HK-2 (cell line): ENCODE measurements around the gene UQCRH.
"Not testable (repeated sequence)": the region's sequence is repeated elsewhere in the genome, so short reads cannot be mapped to it uniquely, and the experiment has no call there.

Experiments used
- DNase-seq: peaks from one replicate; pipeline ENCODE4 v3.0.0-alpha.2; 2018; ENCODE audit not compliant: unreplicated experiment

Gene UQCRH

GRCh38 chr1:46300673-46301405 is 2.7 kb upstream of the UQCRH start:
- DNase-seq = no peak

DNA sequence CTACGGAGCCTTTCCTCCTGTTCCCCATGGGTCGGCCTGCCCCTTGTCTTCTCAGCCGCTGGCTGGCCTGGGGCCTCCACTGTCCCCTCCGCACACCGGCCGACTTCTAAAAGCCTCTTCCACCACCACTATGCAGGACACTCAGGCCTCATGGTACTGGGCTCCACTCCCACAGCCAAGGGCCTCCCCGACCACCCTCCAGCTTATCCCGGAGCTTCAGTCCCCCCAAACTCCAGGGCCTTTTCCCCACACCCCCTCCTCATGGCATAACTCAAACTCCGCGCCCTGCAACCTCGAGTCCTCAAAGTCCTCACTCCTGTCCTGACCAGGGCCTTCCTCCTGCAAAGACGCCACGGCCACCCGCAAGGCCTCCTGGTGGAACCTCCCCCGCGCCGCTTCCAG is 2.1 kb upstream of the UQCRH start:
- no peak for DNase-seq

DNA sequence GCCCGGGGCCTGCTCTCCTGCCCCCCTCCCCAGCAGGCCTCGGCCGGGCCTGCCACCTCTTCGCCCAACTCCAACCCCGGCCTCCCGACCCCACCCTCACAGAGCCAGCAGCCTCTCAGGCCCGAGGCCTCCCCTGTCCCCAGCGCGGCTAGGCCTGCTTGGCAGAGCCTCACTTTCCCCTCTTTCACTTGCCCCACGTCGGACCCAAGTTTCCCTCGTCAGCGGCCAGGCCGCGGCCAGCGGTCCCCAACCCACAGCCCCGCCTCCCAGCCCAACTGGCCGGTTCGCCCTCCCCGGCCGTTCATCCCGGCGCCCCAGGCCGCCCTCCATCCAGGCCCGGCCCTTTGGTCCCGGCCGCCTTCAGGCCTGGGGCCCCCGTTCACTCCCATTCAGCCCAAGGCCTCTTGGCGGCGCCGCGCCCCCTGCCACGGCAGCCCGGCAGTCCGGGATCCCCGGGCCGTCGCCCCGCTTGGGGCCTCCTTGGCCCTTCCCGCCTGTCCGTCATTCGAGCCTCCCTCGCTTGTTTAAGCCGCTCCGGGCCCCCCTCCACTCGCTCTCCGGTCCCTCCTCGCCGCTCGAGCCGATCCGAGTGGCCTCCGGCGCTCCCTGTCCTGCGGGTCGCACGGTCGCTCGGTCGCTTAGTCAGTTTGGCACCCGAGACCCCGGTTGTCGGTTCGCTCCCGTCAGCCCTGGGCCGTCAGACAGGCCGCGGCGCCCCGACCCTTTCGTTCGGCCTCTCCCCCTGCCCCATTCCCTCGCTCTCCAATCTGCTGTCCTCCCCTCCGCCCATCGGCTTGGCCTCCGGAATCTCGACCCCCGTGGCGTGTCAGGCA is 1.5 kb upstream of the UQCRH start:
- DNase-seq = peak; percentile 67

GRCh38 chr1:46302641-46303037 is 859 bp upstream of the UQCRH start:
- DNase-seq = peak; percentile 55

- DNase-seq = no peak
Observed at GRCh38 chr1:46303872-46304326, 401 bp downstream of the UQCRH start.

GRCh38 chr1:46306159-46306530 is 2.6 kb downstream of the UQCRH start:
- DNase-seq = no peak

GRCh38 chr1:46309401-46310159 is 6.1 kb downstream of the UQCRH start:
- DNase-seq = no peak

DNA sequence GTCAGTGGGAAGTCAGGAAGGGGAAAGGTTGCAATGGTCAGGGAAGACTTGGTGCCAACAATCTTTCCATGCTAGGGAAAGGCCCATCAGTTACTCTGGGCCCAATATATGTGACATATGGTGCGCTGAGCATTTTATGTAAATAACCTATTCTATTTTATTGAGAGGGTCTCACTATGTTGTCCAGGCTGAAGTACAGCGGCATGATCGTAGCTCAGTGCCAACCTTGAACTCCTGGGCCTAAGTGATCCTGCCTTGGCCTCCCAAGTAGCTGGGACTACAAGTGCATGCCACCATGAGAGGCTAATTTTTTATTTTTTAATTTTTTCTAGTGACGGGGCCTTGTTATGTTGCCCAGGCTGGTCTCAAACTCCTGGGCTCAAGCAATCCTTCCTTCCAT is 6.8 kb downstream of the UQCRH start:
- DNase-seq = no peak

DNA sequence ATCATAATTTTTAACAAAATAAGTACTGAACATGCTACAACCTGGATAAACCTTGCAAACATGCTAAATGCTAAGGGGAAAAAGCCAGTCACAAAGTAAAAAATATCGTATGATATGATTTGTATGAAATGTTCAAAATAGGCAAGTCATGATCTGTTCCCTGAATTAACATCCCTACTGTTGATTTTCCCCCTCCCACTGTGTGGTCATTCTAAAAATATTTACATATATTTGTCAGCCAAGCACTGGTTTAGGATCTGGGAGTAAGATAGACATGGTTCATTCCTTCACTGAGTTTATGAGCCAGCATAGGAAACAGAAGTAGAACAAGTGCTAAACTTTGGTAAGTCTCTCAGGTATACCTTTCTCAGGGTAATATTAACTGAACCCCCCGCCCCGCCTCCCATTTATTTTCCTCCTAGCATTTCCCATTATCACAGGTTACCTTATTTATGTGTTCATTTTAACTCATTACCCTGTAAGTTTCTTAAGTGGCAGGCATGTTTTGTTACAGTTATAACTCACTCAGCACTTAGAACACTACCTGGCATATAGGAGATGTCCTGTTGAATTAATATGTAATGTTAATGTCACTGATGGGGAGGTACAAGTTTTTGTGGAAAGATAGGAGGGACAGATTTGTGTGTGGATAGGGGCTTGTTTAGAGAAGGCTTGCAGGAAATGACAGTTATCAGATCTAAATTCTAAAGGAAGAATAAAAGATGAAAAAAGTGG is 12.3 kb downstream of the UQCRH start:
- DNase-seq = no peak

GRCh38 chr1:46317323-46317722 is 13.8 kb downstream of the UQCRH start:
- no peak for DNase-seq

- DNase-seq = not testable (repeated sequence)
Observed at GRCh38 chr1:46319301-46319700, 15.8 kb downstream of the UQCRH start.

- not testable (repeated sequence) for DNase-seq
Observed at GRCh38 chr1:46319960-46320914, 16.7 kb downstream of the UQCRH start.

DNA sequence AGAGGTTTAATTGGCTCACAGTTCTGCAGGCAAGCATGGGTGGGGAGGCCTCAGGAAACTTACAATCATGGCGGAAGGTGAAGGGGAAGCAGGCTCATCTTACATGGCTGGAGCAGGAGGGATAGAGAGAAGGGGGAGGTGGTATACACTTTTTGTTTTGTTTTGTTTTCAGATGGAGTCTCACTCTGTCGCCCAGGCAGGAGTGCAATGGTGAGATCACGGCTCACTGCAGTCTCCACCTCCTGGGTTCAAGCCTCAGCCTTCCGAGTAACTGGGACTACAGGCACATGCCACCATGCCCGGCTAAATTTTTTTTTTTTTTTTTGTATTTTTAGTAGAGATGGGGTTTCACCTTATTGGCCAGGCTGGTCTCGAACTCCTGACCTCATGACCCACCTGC is 18.7 kb downstream of the UQCRH start:
- DNase-seq = not testable (repeated sequence)

GRCh38 chr1:46325285-46326076 is 22.0 kb downstream of the UQCRH start:
- not testable (repeated sequence) for DNase-seq

DNA sequence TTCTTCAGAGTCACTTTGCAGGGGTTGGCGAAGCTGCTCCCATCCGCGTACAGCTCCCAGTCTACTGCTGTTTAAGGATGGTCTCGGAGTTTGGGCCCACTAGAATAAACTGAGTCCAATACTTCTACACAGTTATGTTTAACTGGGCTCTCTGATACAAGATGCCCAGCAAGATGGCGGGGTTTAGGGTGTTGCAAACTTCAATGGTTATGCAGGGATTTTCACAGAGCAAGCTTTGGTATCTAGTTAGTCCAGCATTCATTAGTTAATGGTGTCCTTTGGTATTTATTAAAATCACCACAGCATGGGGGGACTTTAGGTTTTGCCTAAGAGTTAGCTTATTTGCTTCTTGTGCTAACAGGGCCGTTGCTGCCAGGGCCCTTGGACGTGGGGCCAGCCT is 24.7 kb downstream of the UQCRH start:
- DNase-seq = not testable (repeated sequence)

DNA sequence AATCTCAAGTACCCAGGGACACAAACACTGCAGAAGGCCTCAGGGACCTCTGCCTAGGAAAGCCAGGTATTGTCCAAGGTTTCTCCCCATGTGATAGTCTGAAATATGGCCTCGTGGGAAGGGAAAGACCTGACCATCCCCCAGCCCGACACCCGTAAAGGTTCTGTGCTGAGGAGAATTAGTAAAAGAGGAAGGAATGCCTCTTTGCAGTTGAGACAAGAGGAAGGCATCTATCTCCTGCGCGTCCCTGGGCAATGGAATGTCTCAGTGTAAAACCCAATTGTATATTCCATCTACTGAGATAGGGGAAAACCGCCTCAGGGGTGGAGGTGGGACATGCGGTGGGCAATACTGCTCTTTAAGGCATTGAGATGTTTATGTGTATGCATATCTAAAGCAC is 26.3 kb downstream of the UQCRH start:
- DNase-seq = not testable (repeated sequence)

DNA sequence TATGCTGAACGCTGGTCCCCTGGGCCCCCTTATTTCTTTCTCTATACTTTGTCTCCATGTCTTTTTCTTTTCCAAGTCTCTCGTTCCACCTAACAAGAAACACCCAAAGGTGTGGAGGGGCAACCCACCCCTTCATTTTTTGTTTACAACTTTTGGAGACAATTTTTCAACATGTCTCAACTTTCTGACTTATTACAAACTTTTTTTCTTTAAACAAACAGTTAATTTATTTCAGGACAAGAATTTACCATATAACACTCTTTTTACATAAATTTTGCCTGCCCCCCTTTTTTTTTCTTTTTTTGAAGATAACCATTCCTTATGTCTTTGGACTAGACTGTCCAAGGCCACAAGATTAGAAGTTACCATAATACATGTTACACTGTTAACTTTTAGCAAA is 26.9 kb downstream of the UQCRH start:
- not testable (repeated sequence) for DNase-seq

DNA sequence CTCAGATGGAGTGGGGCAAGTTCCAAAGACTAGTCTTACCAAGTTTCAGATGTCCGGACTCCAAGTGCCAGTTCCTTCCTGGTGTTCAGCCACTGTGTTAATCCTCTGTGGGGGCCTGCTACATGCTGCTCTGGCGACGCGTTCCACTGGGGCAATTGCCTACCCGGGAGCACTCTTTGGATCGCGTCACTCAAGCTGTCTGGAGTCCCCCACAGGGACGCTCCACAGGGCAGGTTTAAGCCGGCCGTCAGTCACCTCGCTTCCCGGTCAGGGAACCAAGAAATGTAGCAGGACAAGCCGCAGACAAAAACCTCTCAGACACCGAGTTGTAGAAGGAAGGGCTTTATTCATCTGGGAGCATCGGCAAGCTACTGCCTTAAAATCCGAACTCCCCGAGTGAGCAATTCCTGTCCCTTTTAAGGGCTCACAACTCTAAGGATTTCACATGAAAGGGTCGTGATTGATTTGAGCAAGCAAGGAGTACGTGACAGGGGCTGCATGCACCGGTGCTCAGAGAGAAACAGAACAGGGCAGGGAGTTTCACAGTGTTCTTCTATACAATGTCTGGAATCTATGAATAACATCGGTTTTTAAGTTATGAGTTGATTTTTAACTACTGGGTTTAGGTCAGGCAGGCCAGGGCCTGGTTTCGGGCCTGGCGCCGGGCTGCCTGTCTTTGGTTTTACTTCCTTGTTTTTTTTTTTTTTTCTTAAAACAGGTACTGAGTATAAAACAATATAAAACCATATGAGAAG is 28.5 kb downstream of the UQCRH start:
- not testable (repeated sequence) for DNase-seq
